Neural cell (in vitro differentiated cells): ENCODE measurements around the gene GLI2. TPM values are rescaled to one million over a fixed set of nuclear protein-coding genes. Genes with fewer than 3 reads are reported as not detected.

Experiments
- H2AFZ ChIP-seq: fragments of 200-600, 300-800 bp; sonication (generic), shearing (Covaris generic); 2 replicates; pipeline ENCODE4 v1.6.0; 2014; ENCODE audit warnings: low read depth, mild to moderate bottlenecking, antibody characterized with exemption, low read length, moderate library complexity
- H3F3A ChIP-seq: fragments of 200-600 bp; shearing (Covaris generic); 2 replicates; pipeline ENCODE4 v1.6.1; 2016; ENCODE audit warnings: mild to moderate bottlenecking, moderate library complexity, mixed read lengths, antibody characterized with exemption, low read length; ENCODE audit not compliant: insufficient read depth, poor library complexity, severe bottlenecking
- H3K27ac ChIP-seq: fragments of 200-600, 300-800 bp; sonication (generic), shearing (Covaris generic); 2 replicates; pipeline ENCODE4 v1.5.1; 2014; ENCODE audit warnings: mild to moderate bottlenecking, low read length, moderate library complexity
- H3K27me3 ChIP-seq: fragments of 300-800, 200-600 bp; sonication (generic), shearing (Covaris generic); 2 replicates; pipeline ENCODE4 v1.6.0; 2014; ENCODE audit warnings: mild to moderate bottlenecking, low read depth, low read length, moderate library complexity; ENCODE audit not compliant: insufficient read depth
- H3K36me3 ChIP-seq: fragments of 300-800, 200-600 bp; sonication (generic), shearing (Covaris generic); 2 replicates; pipeline ENCODE4 v1.5.1; 2014; ENCODE audit warnings: mild to moderate bottlenecking, antibody characterized with exemption, low read length, moderate library complexity; ENCODE audit not compliant: insufficient read depth
- H3K4me2 ChIP-seq: fragments of 300-800, 200-600 bp; sonication (generic), shearing (Covaris generic); 2 replicates; pipeline ENCODE4 v1.6.0; 2014; ENCODE audit warnings: mild to moderate bottlenecking, low read length
- H3K4me3 ChIP-seq: fragments of 300-800, 200-600 bp; sonication (generic), shearing (Covaris generic); 2 replicates; pipeline ENCODE4 v1.5.1; 2014; ENCODE audit warnings: mild to moderate bottlenecking, low read length, moderate library complexity
- H3K79me2 ChIP-seq: fragments of 200-600 bp; shearing (Covaris generic); replicated peaks from 2 replicates; pipeline ENCODE4 v1.6.0; 2014; ENCODE audit warnings: mild to moderate bottlenecking, low read length, moderate library complexity; ENCODE audit not compliant: insufficient read depth
- H3K9ac ChIP-seq: fragments of 300-800, 200-600 bp; sonication (generic), shearing (Covaris generic); 2 replicates; pipeline ENCODE4 v1.6.1; 2016; ENCODE audit warnings: mild to moderate bottlenecking, low read length, mixed read lengths
- H3K9me2 ChIP-seq: fragments of 200-600 bp; shearing (Covaris generic); 2 replicates; pipeline ENCODE4 v1.6.1; 2016; ENCODE audit warnings: mild to moderate bottlenecking, low read length, mixed read lengths; ENCODE audit not compliant: insufficient read depth
- H3K9me3 ChIP-seq: fragments of 200-600, 300-800 bp; sonication (generic), shearing (Covaris generic); 2 replicates; pipeline ENCODE4 v1.6.1; 2016; ENCODE audit warnings: mild to moderate bottlenecking, mixed run types, low read length, moderate library complexity, mixed read lengths
- H4K20me1 ChIP-seq: fragments of 200-600 bp; shearing (Covaris generic); 2 replicates; pipeline ENCODE4 v1.6.1; 2016; ENCODE audit warnings: mild to moderate bottlenecking, mixed run types; ENCODE audit not compliant: insufficient read depth
- EP300 ChIP-seq: fragments of 450-650 bp; conservative IDR thresholded peaks from 2 replicates; pipeline ENCODE4 v1.6.1; 2014; ENCODE audit warnings: antibody characterized with exemption, mild to moderate bottlenecking, moderate library complexity; ENCODE audit not compliant: poor library complexity, severe bottlenecking
- EZH2 ChIP-seq: fragments of 200-600, 300-800 bp; shearing (Covaris generic), sonication (generic); IDR thresholded peaks from 2 replicates; pipeline ENCODE4 v1.6.1; 2014; ENCODE audit warnings: antibody characterized with exemption, low read length, borderline replicate concordance, mild to moderate bottlenecking; ENCODE audit not compliant: insufficient read depth, poor library complexity, severe bottlenecking
- MXI1 ChIP-seq: fragments of 450-650 bp; conservative IDR thresholded peaks from 2 replicates; pipeline ENCODE4 v1.6.1; 2014; ENCODE audit warnings: antibody characterized with exemption, mild to moderate bottlenecking; ENCODE audit not compliant: poor library complexity, severe bottlenecking
- POLR2AphosphoS5 ChIP-seq: IDR thresholded peaks from 2 replicates; pipeline ENCODE4 v1.6.1; 2012
- RAD21 ChIP-seq: fragments of 450-650 bp; conservative IDR thresholded peaks from 2 replicates; pipeline ENCODE4 v1.6.1; 2014; ENCODE audit warnings: antibody characterized with exemption, mild to moderate bottlenecking, moderate library complexity
- SMC3 ChIP-seq: fragments of 450-650 bp; conservative IDR thresholded peaks from 2 replicates; pipeline ENCODE4 v1.6.1; 2014; ENCODE audit warnings: antibody characterized with exemption, mild to moderate bottlenecking, moderate library complexity; ENCODE audit not compliant: poor library complexity
- TAF1 ChIP-seq: IDR thresholded peaks from 2 replicates; pipeline ENCODE4 v1.6.1; 2012; ENCODE audit warnings: low read depth
- polyA plus RNA-seq: library from polyadenylated mRNA; depleted of rRNA; stranded (reverse); fragments of >200 nt; gene quantifications from 2 replicates; pipeline ENCODE4 v1.2.3, GENCODE V29; 2014
- TF ChIP-seq, protein P1 (sequence below): IDR thresholded peaks from 2 replicates; pipeline ENCODE4 v1.6.1; 2012; ENCODE audit warnings: borderline replicate concordance
- TF ChIP-seq, protein P2 (sequence below): fragments of 450-650 bp; IDR thresholded peaks from 2 replicates; pipeline ENCODE4 v1.5.1; 2014; ENCODE audit warnings: antibody characterized with exemption, mild to moderate bottlenecking, moderate library complexity; ENCODE audit not compliant: poor library complexity, severe bottlenecking

Gene GLI2
- polyA plus RNA-seq, 1 donor from 2014 or later: 0.14 TPM

DNA sequence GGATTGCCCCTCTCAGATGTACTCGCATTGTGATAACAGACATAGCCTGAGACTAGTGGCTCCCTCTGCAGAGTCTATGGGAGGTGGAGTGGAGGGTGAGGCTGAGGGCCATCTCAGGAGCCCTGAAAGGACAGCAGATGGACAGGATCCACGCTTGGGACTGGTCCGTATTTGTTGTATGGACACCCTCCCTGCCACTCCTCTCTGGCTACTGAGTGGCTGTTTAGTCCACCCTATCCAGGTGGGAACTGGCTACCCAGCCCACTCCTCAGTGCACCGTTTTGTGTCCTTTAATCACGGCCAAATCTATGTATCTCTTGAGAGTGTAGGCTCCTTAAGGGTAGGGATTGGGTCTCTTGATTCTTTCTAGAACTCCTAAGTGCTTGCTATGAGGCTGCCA, 4.5 kb upstream of the GLI2 start:
- peaks cover 10% of the 10 kb centered on the region for H3K27me3 ChIP-seq
- H3K4me3 ChIP-seq: no peak overlapping the region
- H4K20me1 ChIP-seq: no peaks in the 10 kb centered on the region
- H3K79me2 ChIP-seq: peaks cover 6% of the 10 kb centered on the region
- H3K4me2 ChIP-seq: no peak overlapping the region
- H3K27ac ChIP-seq: no peak overlapping the region
- H3F3A ChIP-seq: no peaks in the 10 kb centered on the region
- no peak overlapping the region for H2AFZ ChIP-seq
- H3K36me3 ChIP-seq: no peaks in the 10 kb centered on the region
- H3K9ac ChIP-seq: no peak overlapping the region
- TF ChIP-seq EZH2 (no peak), POLR2AphosphoS5 (no peak), TAF1 (no peak), RAD21 (no peak), MXI1 (no peak), SMC3 (no peak), EP300 (no peak)
- TF ChIP-seq, protein P1, sequence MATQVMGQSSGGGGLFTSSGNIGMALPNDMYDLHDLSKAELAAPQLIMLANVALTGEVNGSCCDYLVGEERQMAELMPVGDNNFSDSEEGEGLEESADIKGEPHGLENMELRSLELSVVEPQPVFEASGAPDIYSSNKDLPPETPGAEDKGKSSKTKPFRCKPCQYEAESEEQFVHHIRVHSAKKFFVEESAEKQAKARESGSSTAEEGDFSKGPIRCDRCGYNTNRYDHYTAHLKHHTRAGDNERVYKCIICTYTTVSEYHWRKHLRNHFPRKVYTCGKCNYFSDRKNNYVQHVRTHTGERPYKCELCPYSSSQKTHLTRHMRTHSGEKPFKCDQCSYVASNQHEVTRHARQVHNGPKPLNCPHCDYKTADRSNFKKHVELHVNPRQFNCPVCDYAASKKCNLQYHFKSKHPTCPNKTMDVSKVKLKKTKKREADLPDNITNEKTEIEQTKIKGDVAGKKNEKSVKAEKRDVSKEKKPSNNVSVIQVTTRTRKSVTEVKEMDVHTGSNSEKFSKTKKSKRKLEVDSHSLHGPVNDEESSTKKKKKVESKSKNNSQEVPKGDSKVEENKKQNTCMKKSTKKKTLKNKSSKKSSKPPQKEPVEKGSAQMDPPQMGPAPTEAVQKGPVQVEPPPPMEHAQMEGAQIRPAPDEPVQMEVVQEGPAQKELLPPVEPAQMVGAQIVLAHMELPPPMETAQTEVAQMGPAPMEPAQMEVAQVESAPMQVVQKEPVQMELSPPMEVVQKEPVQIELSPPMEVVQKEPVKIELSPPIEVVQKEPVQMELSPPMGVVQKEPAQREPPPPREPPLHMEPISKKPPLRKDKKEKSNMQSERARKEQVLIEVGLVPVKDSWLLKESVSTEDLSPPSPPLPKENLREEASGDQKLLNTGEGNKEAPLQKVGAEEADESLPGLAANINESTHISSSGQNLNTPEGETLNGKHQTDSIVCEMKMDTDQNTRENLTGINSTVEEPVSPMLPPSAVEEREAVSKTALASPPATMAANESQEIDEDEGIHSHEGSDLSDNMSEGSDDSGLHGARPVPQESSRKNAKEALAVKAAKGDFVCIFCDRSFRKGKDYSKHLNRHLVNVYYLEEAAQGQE: no peak
- TF ChIP-seq, protein P2, sequence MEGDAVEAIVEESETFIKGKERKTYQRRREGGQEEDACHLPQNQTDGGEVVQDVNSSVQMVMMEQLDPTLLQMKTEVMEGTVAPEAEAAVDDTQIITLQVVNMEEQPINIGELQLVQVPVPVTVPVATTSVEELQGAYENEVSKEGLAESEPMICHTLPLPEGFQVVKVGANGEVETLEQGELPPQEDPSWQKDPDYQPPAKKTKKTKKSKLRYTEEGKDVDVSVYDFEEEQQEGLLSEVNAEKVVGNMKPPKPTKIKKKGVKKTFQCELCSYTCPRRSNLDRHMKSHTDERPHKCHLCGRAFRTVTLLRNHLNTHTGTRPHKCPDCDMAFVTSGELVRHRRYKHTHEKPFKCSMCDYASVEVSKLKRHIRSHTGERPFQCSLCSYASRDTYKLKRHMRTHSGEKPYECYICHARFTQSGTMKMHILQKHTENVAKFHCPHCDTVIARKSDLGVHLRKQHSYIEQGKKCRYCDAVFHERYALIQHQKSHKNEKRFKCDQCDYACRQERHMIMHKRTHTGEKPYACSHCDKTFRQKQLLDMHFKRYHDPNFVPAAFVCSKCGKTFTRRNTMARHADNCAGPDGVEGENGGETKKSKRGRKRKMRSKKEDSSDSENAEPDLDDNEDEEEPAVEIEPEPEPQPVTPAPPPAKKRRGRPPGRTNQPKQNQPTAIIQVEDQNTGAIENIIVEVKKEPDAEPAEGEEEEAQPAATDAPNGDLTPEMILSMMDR: no peak
- no peaks in the 10 kb centered on the region for H3K9me3 ChIP-seq
- H3K9me2 ChIP-seq: no peaks in the 10 kb centered on the region

- no peak overlapping the region for H3K4me3 ChIP-seq
- H3F3A ChIP-seq: no peaks in the 10 kb centered on the region
- TF ChIP-seq EP300 (no peak), EZH2 (no peak), TAF1 (no peak), MXI1 (no peak), POLR2AphosphoS5 (no peak), SMC3 (no peak), RAD21 (no peak)
- TF ChIP-seq, protein P1: no peak
- TF ChIP-seq, protein P2: no peak
- no peak overlapping the region for H3K4me2 ChIP-seq
- H2AFZ ChIP-seq: no peak overlapping the region
- no peaks in the 10 kb centered on the region for H3K9me3 ChIP-seq
- no peaks in the 10 kb centered on the region for H4K20me1 ChIP-seq
- H3K9ac ChIP-seq: no peak overlapping the region
- H3K36me3 ChIP-seq: no peaks in the 10 kb centered on the region
- H3K79me2 ChIP-seq: peaks cover 6% of the 10 kb centered on the region
- H3K27ac ChIP-seq: no peak overlapping the region
- H3K27me3 ChIP-seq: peaks cover 25% of the 10 kb centered on the region
- no peaks in the 10 kb centered on the region for H3K9me2 ChIP-seq
These were observed 3.0 kb upstream of the GLI2 start for GRCh38 chr2:120732506-120733237.
